Stimulated activated CD8-positive, alpha-beta memory T cell treated with anti-CD3 and anti-CD28 coated beads, Interleukin-2, amount 100 ng/mL, for 1 hour (primary cell): ENCODE results near the gene PCGF2.
"Not testable (repeated sequence)": the region's sequence is repeated elsewhere in the genome, so short reads cannot be mapped to it uniquely, and the experiment has no call there.

ENCODE experiments used
- DNase-seq, 2 donors: peaks; one replicate each; pipeline ENCODE4 v3.0.0-alpha.2; 2020; ENCODE audit warnings: low read depth in 2 of 2

The PCGF2 gene

GRCh38 chr17:38748149-38748891, at the start of gene PCGF2:
PCGF2 (minus strand) TSS chr17:38748336; CDS start chr17:38740402, 7,934 bp downstream.
- DNase-seq: no peak

GRCh38 chr17:38797828-38798227, 49.7 kb upstream of the PCGF2 start:
- DNase-seq: no peak

GRCh38 chr17:38797158-38797490, 49.0 kb upstream of the PCGF2 start:
- no peak for DNase-seq

GRCh38 chr17:38796451-38797157, 48.5 kb upstream of the PCGF2 start:
- no peak for DNase-seq

- no peak for DNase-seq
Observed at GRCh38 chr17:38794221-38794620, 46.1 kb upstream of the PCGF2 start.

GRCh38 chr17:38791162-38791561, 43.0 kb upstream of the PCGF2 start:
- DNase-seq: no peak

- not testable (repeated sequence) for DNase-seq
Observed at GRCh38 chr17:38790148-38790707, 42.1 kb upstream of the PCGF2 start.

- DNase-seq: no peak
Observed at GRCh38 chr17:38789185-38789584, 41.0 kb upstream of the PCGF2 start.

GRCh38 chr17:38787999-38788398, 39.9 kb upstream of the PCGF2 start:
- DNase-seq: not testable (repeated sequence)

- no peak for DNase-seq
Observed at GRCh38 chr17:38786372-38786771, 38.2 kb upstream of the PCGF2 start.

- no peak for DNase-seq
Observed at GRCh38 chr17:38783227-38783626, 35.1 kb upstream of the PCGF2 start.

GRCh38 chr17:38779965-38780752, 32.0 kb upstream of the PCGF2 start:
- DNase-seq: no peak

GRCh38 chr17:38777641-38778250, 29.6 kb upstream of the PCGF2 start:
- DNase-seq: no peak

- no peak for DNase-seq
Observed at GRCh38 chr17:38773258-38773657, 25.1 kb upstream of the PCGF2 start.

GRCh38 chr17:38768417-38768816, 20.3 kb upstream of the PCGF2 start:
- DNase-seq: no peak

GRCh38 chr17:38766341-38766740, 18.2 kb upstream of the PCGF2 start:
- no peak for DNase-seq

- DNase-seq: no peak
Observed at GRCh38 chr17:38762231-38762630, 14.1 kb upstream of the PCGF2 start.

GRCh38 chr17:38761612-38762011, 13.5 kb upstream of the PCGF2 start:
- no peak for DNase-seq

GRCh38 chr17:38753071-38753506, 5.0 kb upstream of the PCGF2 start:
- DNase-seq: no peak

- DNase-seq: peak; percentile 90 to 92
Observed at GRCh38 chr17:38752308-38753070, 4.4 kb upstream of the PCGF2 start, which contains the start of gene PSMB3. PSMB3 (plus strand) TSS chr17:38752741; CDS start chr17:38752827, 86 bp downstream.

- DNase-seq: peak; percentile 68 to 73
Observed at GRCh38 chr17:38751808-38752307, 3.7 kb upstream of the PCGF2 start.
